MM.1S (cell line): Measurements from ENCODE around the gene SLC9A5.

Source experiments
- CTCF ChIP-seq: fragments of 300-600 bp; sonication (generic); IDR thresholded peaks from 2 replicates; pipeline ENCODE4 v1.5.1; 2016; ENCODE audit warnings: antibody characterized with exemption, low read length, mixed read lengths
- EZH2 ChIP-seq: fragments of 300-600 bp; sonication (generic); optimal IDR thresholded peaks from 2 replicates; pipeline ENCODE3; 2017; ENCODE audit warnings: low read depth, mild to moderate bottlenecking, antibody characterized with exemption, low read length, mixed read lengths

- TF ChIP-seq CTCF: no peak
- TF ChIP-seq EZH2: no peak
These were observed 35.4 kb upstream of the SLC9A5 start for GRCh38 chr16:67213197-67214019.
